HEK293 (cell line): ENCODE results near the gene CD300LG.
A peak's percentile ranks its signal among the peaks of the same experiment; 100 is the strongest.
"Not testable (repeated sequence)": the region's sequence is repeated elsewhere in the genome, so short reads cannot be mapped to it uniquely, and the experiment has no call there.

Experiments used
- CTCF ChIA-PET: fragments of 350-600 bp; formaldehyde crosslinking; extraction: SDS; loops from one replicate; lab custom pipeline; 2021; ENCODE audit warnings: antibody characterized with exemption; lab: Yijun Ruan, JAX
- POLR2A ChIA-PET: fragments of 300-600 bp; formaldehyde crosslinking; extraction: SDS; loops from one replicate; lab custom pipeline; 2020; ENCODE audit warnings: antibody characterized with exemption, inconsistent platforms; lab: Yijun Ruan, JAX
- H3K27ac ChIP-seq: fragments of 200-500 bp; sonication (Bioruptor generic); 2 replicates; pipeline ENCODE4 v1.5.1; 2014; ENCODE audit warnings: low read depth, low read length, control low read depth, inconsistent platforms; ENCODE audit errors: extremely low read depth
- H3K36me3 ChIP-seq, 2 experiments: fragments of 200-500 bp in 1 of 2; sonication (Bioruptor generic) in 1 of 2; 1 replicate in 1 of 2; 2 replicates in 1 of 2; pipeline ENCODE4 v1.5.1; 2014 to 2017; ENCODE audit warnings: inconsistent platforms in 2 of 2, low read length in 2 of 2; ENCODE audit not compliant: control insufficient read depth in 2 of 2, insufficient read depth in 1 of 2
- H3K4me1 ChIP-seq: fragments of 200-500 bp; sonication (Bioruptor generic); 2 replicates; pipeline ENCODE4 v1.5.1; 2014; ENCODE audit warnings: mild to moderate bottlenecking, low read length, inconsistent platforms; ENCODE audit not compliant: control insufficient read depth, insufficient read depth
- H3K4me3 ChIP-seq: 2 replicates; pipeline ENCODE4 v1.5.1; 2011; ENCODE audit warnings: low read depth, mild to moderate bottlenecking, control low read depth, low read length, moderate library complexity
- H3K9me3 ChIP-seq: fragments of 200-500 bp; sonication (Bioruptor generic); 2 replicates; pipeline ENCODE4 v1.5.1; 2014; ENCODE audit warnings: low read depth, low read length, inconsistent platforms; ENCODE audit not compliant: control insufficient read depth, insufficient read depth
- BCL11B ChIP-seq: fragments of 450-650 bp; formaldehyde crosslinking; IDR thresholded peaks from 2 replicates; pipeline ENCODE4 v1.5.1; 2016; ENCODE audit warnings: low read depth, missing biosample characterization, missing genetic modification characterization
- GLI4 ChIP-seq: fragments of 450-650 bp; formaldehyde crosslinking; IDR thresholded peaks from 2 replicates; pipeline ENCODE4 v1.5.1; 2016; ENCODE audit warnings: missing biosample characterization, missing genetic modification characterization
- HOXC10 ChIP-seq: sonication (generic); formaldehyde crosslinking; IDR thresholded peaks from 2 replicates; pipeline ENCODE4 v1.8.1; 2023; ENCODE audit warnings: mild to moderate bottlenecking, missing genetic modification reagents
- HOXD13 ChIP-seq: sonication (generic); formaldehyde crosslinking; IDR thresholded peaks from 2 replicates; pipeline ENCODE4 v1.8.0; 2022; ENCODE audit warnings: missing genetic modification reagents, borderline replicate concordance
- KLF1 ChIP-seq: fragments of 450-650 bp; formaldehyde crosslinking; IDR thresholded peaks from 2 replicates; pipeline ENCODE4 v1.5.1; 2016; ENCODE audit warnings: missing biosample characterization, missing genetic modification characterization
- KLF10 ChIP-seq: fragments of 450-650 bp; IDR thresholded peaks from 2 replicates; pipeline ENCODE4 v1.5.1; 2018; ENCODE audit warnings: missing biosample characterization, mild to moderate bottlenecking, missing genetic modification characterization
- KLF8 ChIP-seq: fragments of 450-650 bp; formaldehyde crosslinking; IDR thresholded peaks from 2 replicates; pipeline ENCODE4 v1.5.1; 2016; ENCODE audit warnings: missing biosample characterization, missing genetic modification characterization
- ZFP3 ChIP-seq: fragments of 450-650 bp; formaldehyde crosslinking; IDR thresholded peaks from 2 replicates; pipeline ENCODE4 v1.5.1; 2016; ENCODE audit warnings: low read depth, missing biosample characterization, missing genetic modification characterization
- ZNF112 ChIP-seq: fragments of 450-650 bp; formaldehyde crosslinking; IDR thresholded peaks from 2 replicates; pipeline ENCODE4 v1.5.0; 2017; ENCODE audit warnings: missing biosample characterization, missing genetic modification characterization
- ZNF350 ChIP-seq: fragments of 450-650 bp; formaldehyde crosslinking; IDR thresholded peaks from 2 replicates; pipeline ENCODE4 v1.5.0; 2017; ENCODE audit warnings: missing biosample characterization, mild to moderate bottlenecking, missing genetic modification characterization
- ZNF394 ChIP-seq: fragments of 450-650 bp; formaldehyde crosslinking; IDR thresholded peaks from 2 replicates; pipeline ENCODE4 v1.5.1; 2016; ENCODE audit warnings: missing biosample characterization, missing genetic modification characterization, mild to moderate bottlenecking, moderate library complexity, borderline replicate concordance
- ZNF423 ChIP-seq: fragments of 450-650 bp; formaldehyde crosslinking; IDR thresholded peaks from 2 replicates; pipeline ENCODE4 v1.5.1; 2016; ENCODE audit warnings: missing biosample characterization, missing genetic modification characterization
- TF ChIP-seq, protein P1 (sequence below): fragments of 450-650 bp; formaldehyde crosslinking; conservative IDR thresholded peaks from 2 replicates; pipeline ENCODE4 v1.5.1; 2016; ENCODE audit warnings: low read depth, missing biosample characterization, missing genetic modification characterization
- TF ChIP-seq, protein P2 (sequence below): fragments of 450-650 bp; formaldehyde crosslinking; IDR thresholded peaks from 2 replicates; pipeline ENCODE4 v1.5.1; 2016; ENCODE audit warnings: missing biosample characterization, missing genetic modification characterization
- TF ChIP-seq, protein P3 (sequence below): fragments of 450-650 bp; formaldehyde crosslinking; IDR thresholded peaks from 2 replicates; pipeline ENCODE4 v1.5.1; 2016; ENCODE audit warnings: missing biosample characterization, missing genetic modification characterization, borderline replicate concordance
- TF ChIP-seq, protein P4 (sequence below): sonication (generic); formaldehyde crosslinking; IDR thresholded peaks from 2 replicates; pipeline ENCODE4 v1.8.1; 2022; ENCODE audit warnings: mild to moderate bottlenecking, moderate library complexity, missing genetic modification reagents

CD300LG gene

DNA sequence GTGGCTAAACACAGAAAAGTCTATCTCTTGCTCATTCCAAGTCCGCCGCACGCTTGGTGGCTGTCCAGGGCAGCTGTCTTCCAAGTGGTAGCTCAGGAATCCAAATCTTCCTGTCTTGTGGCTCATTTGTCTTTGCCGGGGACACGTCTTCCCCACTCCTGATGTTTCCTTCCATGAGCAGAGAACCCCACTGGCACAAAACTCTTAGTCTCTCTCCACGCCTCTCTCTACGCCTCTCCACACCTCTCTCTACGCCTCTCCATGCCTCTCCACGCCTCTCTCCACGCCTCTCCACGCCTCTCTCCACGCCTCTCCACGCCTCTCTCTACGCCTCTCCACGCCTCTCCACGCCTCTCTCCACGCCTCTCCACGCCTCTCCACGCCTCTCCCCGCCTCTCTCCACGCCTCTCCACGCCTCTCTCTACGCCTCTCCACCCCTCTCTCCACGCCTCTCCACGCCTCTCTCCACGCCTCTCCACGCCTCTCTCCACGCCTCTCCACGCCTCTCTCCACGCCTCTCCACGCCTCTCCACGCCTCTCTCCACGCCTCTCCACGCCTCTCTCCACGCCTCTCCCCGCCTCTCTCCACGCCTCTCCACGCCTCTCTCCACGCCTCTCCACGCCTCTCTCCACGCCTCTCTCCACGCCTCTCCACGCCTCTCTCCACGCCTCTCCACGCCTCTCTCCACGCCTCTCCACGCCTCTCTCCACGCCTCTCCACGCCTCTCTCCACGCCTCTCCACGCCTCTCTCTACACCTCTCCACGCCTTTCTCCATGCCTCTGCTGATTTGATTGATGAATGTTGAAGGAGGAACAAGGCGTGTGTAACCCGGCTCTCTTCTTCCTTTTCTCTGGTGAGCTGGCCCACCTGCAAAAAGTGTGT lies 4.6 kb upstream of the CD300LG start:
- not testable (repeated sequence) for H3K4me3 ChIP-seq, H3K36me3 ChIP-seq, H3K27ac ChIP-seq, H3K9me3 ChIP-seq
- ChIA-PET CTCF (interaction anchor here (0.6 to 2.9 kb wide), 6 partner anchors 10 to 96 kb away, joined by 3 to 13 read pairs (median 4); no protein-coding TSS in a partner anchor), POLR2A (interaction anchor here (2.0 kb wide), 1 partner anchor 64 kb away, joined by 5 read pairs; the partner anchor contains the start of gene DUSP3)
- H3K4me1 ChIP-seq, result peaks cover 14% of the 10 kb centered on the region
- peak; percentile 95 for TF ChIP-seq KLF1 (tag by site-specific recombination)
- TF ChIP-seq KLF8 (tag by site-specific recombination), result peak; percentile 83

DNA sequence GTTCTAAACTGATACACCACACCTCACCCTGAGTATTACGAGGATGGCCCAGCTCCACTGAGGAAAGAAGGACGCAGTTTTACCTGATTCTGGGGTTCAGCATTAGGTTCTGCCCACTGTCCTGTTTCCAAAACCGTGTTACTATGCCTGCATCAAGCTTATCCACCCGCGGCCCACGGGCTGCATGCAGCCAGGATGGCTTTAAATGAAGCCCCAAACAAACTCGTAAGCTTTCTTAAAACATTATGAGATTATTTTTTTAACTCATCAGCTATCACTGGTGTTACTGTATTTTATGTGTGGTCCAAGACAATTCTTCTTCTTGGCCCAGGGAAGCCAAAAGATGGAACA lies 4.0 kb upstream of the CD300LG start:
- no peak for TF ChIP-seq HOXD13 (CRISPR knock-in tag)
- TF ChIP-seq, protein P1, sequence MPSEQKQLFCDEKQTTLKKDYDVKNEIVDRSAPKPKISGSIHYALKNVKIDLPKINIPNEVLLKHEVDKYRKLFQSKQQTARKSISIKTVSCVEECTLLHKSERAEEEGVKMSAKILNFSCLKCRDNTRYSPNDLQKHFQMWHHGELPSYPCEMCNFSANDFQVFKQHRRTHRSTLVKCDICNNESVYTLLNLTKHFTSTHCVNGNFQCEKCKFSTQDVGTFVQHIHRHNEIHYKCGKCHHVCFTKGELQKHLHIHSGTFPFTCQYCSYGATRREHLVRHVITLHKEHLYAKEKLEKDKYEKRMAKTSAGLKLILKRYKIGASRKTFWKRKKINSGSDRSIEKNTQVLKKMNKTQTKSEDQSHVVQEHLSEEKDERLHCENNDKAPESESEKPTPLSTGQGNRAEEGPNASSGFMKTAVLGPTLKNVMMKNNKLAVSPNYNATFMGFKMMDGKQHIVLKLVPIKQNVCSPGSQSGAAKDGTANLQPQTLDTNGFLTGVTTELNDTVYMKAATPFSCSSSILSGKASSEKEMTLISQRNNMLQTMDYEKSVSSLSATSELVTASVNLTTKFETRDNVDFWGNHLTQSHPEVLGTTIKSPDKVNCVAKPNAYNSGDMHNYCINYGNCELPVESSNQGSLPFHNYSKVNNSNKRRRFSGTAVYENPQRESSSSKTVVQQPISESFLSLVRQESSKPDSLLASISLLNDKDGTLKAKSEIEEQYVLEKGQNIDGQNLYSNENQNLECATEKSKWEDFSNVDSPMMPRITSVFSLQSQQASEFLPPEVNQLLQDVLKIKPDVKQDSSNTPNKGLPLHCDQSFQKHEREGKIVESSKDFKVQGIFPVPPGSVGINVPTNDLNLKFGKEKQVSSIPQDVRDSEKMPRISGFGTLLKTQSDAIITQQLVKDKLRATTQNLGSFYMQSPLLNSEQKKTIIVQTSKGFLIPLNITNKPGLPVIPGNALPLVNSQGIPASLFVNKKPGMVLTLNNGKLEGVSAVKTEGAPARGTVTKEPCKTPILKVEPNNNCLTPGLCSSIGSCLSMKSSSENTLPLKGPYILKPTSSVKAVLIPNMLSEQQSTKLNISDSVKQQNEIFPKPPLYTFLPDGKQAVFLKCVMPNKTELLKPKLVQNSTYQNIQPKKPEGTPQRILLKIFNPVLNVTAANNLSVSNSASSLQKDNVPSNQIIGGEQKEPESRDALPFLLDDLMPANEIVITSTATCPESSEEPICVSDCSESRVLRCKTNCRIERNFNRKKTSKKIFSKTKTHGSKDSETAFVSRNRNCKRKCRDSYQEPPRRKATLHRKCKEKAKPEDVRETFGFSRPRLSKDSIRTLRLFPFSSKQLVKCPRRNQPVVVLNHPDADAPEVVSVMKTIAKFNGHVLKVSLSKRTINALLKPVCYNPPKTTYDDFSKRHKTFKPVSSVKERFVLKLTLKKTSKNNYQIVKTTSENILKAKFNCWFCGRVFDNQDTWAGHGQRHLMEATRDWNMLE (tag by site-specific recombination), result no peak
- TF ChIP-seq KLF10 (tag by site-specific recombination), result no peak
- TF ChIP-seq, all 188 proteins: peak for 0
- Histone ChIP-seq H3K4me3 (no peak overlapping the region), H3K9me3 (no peaks in the 10 kb centered on the region), H3K4me1 (peaks cover 14% of the 10 kb centered on the region), H3K27ac (no peak overlapping the region), H3K36me3 (no peaks in the 10 kb centered on the region)
- POLR2A ChIA-PET, result interaction anchor here (0.7 kb wide), 2 partner anchors 196 to 304 kb away, joined by 5 to 8 read pairs; no protein-coding TSS in a partner anchor
- CTCF ChIA-PET, result interaction anchor here (0.6 to 2.0 kb wide), 5 partner anchors 35 to 885 kb away, joined by 3 to 9 read pairs (median 3); no protein-coding TSS in a partner anchor

DNA sequence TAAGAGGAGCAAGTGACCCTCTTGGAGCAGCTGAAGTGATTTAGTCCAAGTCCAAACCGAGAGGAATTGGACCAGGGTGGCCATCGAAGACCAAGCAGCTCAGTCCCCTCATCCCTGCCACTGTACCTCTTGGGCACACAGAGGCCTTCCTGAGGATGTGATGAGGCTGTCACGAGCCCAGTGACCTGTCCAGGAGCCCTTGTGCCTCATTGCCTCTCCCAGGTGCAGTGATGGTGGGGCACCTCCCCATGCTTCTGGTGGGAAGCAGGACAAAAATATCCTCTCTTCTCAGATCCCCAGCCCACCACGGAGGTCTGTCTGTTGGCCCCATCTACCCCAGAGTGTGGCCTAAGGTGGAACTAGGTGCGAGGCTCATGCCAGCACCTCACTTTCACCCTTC lies 2.7 kb upstream of the CD300LG start:
- Histone ChIP-seq H3K4me1 (peaks cover 14% of the 10 kb centered on the region), H3K36me3 (no peaks in the 10 kb centered on the region), H3K9me3 (no peaks in the 10 kb centered on the region), H3K4me3 (no peak overlapping the region), H3K27ac (no peak overlapping the region)
- ChIA-PET POLR2A (no interaction called here), CTCF (interaction anchor here (0.5 to 3.3 kb wide), 7 partner anchors 12 to 208 kb away, joined by 3 to 56 read pairs (median 3); partner anchors contain the start of gene MPP3)
- no peak for TF ChIP-seq BCL11B (tag by site-specific recombination)
- TF ChIP-seq, protein P2, sequence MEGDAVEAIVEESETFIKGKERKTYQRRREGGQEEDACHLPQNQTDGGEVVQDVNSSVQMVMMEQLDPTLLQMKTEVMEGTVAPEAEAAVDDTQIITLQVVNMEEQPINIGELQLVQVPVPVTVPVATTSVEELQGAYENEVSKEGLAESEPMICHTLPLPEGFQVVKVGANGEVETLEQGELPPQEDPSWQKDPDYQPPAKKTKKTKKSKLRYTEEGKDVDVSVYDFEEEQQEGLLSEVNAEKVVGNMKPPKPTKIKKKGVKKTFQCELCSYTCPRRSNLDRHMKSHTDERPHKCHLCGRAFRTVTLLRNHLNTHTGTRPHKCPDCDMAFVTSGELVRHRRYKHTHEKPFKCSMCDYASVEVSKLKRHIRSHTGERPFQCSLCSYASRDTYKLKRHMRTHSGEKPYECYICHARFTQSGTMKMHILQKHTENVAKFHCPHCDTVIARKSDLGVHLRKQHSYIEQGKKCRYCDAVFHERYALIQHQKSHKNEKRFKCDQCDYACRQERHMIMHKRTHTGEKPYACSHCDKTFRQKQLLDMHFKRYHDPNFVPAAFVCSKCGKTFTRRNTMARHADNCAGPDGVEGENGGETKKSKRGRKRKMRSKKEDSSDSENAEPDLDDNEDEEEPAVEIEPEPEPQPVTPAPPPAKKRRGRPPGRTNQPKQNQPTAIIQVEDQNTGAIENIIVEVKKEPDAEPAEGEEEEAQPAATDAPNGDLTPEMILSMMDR (tag by site-specific recombination), result no peak

DNA sequence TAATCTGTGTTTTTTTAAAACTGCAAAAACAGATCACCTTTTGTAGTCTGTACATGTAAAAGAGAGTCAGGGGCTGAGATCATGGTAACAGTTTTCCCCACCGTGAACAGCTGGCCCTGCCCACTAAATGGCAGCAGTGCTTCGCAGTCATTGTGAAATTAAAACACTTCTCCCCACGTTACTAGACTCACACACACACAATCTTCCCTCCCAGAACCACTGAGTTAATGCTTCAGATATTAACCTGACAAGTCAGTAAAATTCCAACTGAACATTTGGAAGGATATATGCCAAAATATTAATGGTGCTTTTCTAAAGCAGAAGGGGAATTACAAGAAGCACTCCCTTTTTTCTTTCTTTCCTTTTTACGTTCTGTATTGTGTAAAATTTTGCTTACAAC lies 1.2 kb upstream of the CD300LG start:
- POLR2A ChIA-PET, result interaction anchor here (0.9 to 1.3 kb wide), 3 partner anchors 13 to 67 kb away, joined by 3 to 9 read pairs (median 3); partner anchors contain the start of genes DUSP3 and MPP3
- CTCF ChIA-PET, result interaction anchor here (0.6 to 3.3 kb wide), 47 partner anchors 8 to 688 kb away, joined by 3 to 56 read pairs (median 5); partner anchors contain the start of genes CFAP97D1, MPP2 and MPP3
- no peaks in the 10 kb centered on the region for H3K9me3 ChIP-seq
- no peak for TF ChIP-seq ZNF394 (tag by site-specific recombination)
- TF ChIP-seq, protein P3, sequence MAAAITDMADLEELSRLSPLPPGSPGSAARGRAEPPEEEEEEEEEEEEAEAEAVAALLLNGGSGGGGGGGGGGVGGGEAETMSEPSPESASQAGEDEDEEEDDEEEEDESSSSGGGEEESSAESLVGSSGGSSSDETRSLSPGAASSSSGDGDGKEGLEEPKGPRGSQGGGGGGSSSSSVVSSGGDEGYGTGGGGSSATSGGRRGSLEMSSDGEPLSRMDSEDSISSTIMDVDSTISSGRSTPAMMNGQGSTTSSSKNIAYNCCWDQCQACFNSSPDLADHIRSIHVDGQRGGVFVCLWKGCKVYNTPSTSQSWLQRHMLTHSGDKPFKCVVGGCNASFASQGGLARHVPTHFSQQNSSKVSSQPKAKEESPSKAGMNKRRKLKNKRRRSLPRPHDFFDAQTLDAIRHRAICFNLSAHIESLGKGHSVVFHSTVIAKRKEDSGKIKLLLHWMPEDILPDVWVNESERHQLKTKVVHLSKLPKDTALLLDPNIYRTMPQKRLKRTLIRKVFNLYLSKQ (tag by site-specific recombination), result no peak
- no peak for TF ChIP-seq GLI4 (tag by site-specific recombination)
- TF ChIP-seq, protein P4, sequence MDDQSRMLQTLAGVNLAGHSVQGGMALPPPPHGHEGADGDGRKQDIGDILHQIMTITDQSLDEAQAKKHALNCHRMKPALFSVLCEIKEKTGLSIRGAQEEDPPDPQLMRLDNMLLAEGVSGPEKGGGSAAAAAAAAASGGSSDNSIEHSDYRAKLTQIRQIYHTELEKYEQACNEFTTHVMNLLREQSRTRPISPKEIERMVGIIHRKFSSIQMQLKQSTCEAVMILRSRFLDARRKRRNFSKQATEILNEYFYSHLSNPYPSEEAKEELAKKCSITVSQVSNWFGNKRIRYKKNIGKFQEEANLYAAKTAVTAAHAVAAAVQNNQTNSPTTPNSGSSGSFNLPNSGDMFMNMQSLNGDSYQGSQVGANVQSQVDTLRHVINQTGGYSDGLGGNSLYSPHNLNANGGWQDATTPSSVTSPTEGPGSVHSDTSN (CRISPR knock-in tag), result no peak
- no peak for TF ChIP-seq ZFP3
- TF ChIP-seq ZNF350 (tag by site-specific recombination), result no peak
- no peak for TF ChIP-seq HOXC10 (CRISPR knock-in tag)
- no peak for TF ChIP-seq ZNF423 (tag by site-specific recombination)
- TF ChIP-seq ZNF112 (tag by site-specific recombination), result no peak

More for the DNA sequence above, 1.2 kb upstream of the CD300LG start:
- Histone ChIP-seq H3K27ac (no peak overlapping the region), H3K36me3 (no peaks in the 10 kb centered on the region), H3K4me3 (no peak overlapping the region), H3K4me1 (peaks cover 5% of the 10 kb centered on the region)
